H1 (cell line): Measurements from ENCODE around the gene PLPPR2. TPM values are rescaled to one million over a fixed set of nuclear protein-coding genes. Genes with fewer than 3 reads are reported as not detected.

Experiments
- CTCF ChIA-PET: fragments of 300-600 bp; sonication (Branson Sonifier 250); formaldehyde crosslinking; loops from one replicate; lab custom pipeline; 2021; ENCODE audit not compliant: partially characterized antibody; lab: Charles Lee
- POLR2A ChIA-PET: fragments of 300-600 bp; sonication (Branson Sonifier 250); formaldehyde crosslinking; loops from one replicate; lab custom pipeline; 2021; ENCODE audit warnings: inconsistent platforms; ENCODE audit not compliant: partially characterized antibody; lab: Charles Lee
- DNase-seq, 2 experiments: peaks; one replicate each; pipeline versions ENCODE4 v3.0.0 to v3.0.0-alpha.2; 2010 to 2022; ENCODE audit warnings: low spot score in 2 of 2, low read depth in 1 of 2, mixed read lengths in 1 of 2
- FAIRE-seq: peaks from 2 replicates; lab custom pipeline; 2011; peaks lifted over from hg19 to GRCh38; lab: Jason Lieb, UNC
- H2AFZ ChIP-seq: 2 replicates; pipeline ENCODE4 v1.8.1; 2012; ENCODE audit warnings: low read length, inconsistent platforms
- H2AK5ac ChIP-seq: 2 replicates; pipeline ENCODE4 v1.6.1; 2013; ENCODE audit warnings: low read depth, low read length
- H2BK120ac ChIP-seq: replicated peaks from 2 replicates; pipeline ENCODE3; 2013; ENCODE audit warnings: low read depth, low read length, inconsistent platforms
- H2BK12ac ChIP-seq: 2 replicates; pipeline ENCODE4 v1.6.1; 2013; ENCODE audit warnings: low read depth, low read length
- H2BK15ac ChIP-seq: 2 replicates; pipeline ENCODE4 v1.6.1; 2013; ENCODE audit warnings: low read length
- H2BK20ac ChIP-seq: 2 replicates; pipeline ENCODE4 v1.6.1; 2013; ENCODE audit warnings: low read length
- H2BK5ac ChIP-seq: 2 replicates; pipeline ENCODE4 v1.6.1; 2013; ENCODE audit warnings: low read depth, low read length
- H3K14ac ChIP-seq: 2 replicates; pipeline ENCODE4 v1.6.1; 2013; ENCODE audit warnings: inconsistent platforms; ENCODE audit not compliant: insufficient read length
- H3K18ac ChIP-seq: 2 replicates; pipeline ENCODE4 v1.6.1; 2013; ENCODE audit warnings: low read length; ENCODE audit errors: extremely low read depth
- H3K23ac ChIP-seq: 2 replicates; pipeline ENCODE4 v1.6.1; 2013; ENCODE audit warnings: inconsistent platforms; ENCODE audit not compliant: insufficient read length
- H3K23me2 ChIP-seq: 2 replicates; pipeline ENCODE4 v1.6.1; 2013; ENCODE audit warnings: low read depth, low read length
- H3K27ac ChIP-seq: 2 replicates; pipeline ENCODE4 v1.6.1; 2011; ENCODE audit warnings: low read depth, low read length, inconsistent platforms
- H3K27me3 ChIP-seq, 4 experiments: replicated peaks in 1 of 4; 1 replicate in 1 of 4; 2 replicates in 3 of 4; pipeline versions ENCODE4 v1.6.1 to v1.8.1; 2011 to 2013; ENCODE audit warnings: low read length in 3 of 4, mild to moderate bottlenecking in 3 of 4, inconsistent platforms in 2 of 4, mixed read lengths in 2 of 4, moderate library complexity in 1 of 4; ENCODE audit not compliant: control insufficient read depth in 3 of 4, insufficient read depth in 3 of 4; ENCODE audit errors: extremely low read depth in 1 of 4
- H3K36me3 ChIP-seq, 4 experiments: 2 replicates each; pipeline versions ENCODE4 v1.6.1 to v1.8.1; 2011 to 2013; ENCODE audit warnings: mild to moderate bottlenecking in 4 of 4, low read length in 3 of 4, moderate library complexity in 2 of 4, control low read depth in 1 of 4, inconsistent platforms in 1 of 4; ENCODE audit not compliant: insufficient read depth in 4 of 4, control insufficient read depth in 2 of 4
- H3K4ac ChIP-seq: replicated peaks from 2 replicates; pipeline ENCODE3; 2013; ENCODE audit warnings: low read length, low read depth, mixed read lengths, inconsistent platforms; ENCODE audit not compliant: insufficient read length
- H3K4me1 ChIP-seq, 4 experiments: replicated peaks in 1 of 4; 1 replicate in 1 of 4; 2 replicates in 3 of 4; pipeline versions ENCODE4 v1.6.1 to v1.8.1; 2011 to 2013; ENCODE audit warnings: low read length in 3 of 4, inconsistent platforms in 2 of 4, mixed read lengths in 1 of 4; ENCODE audit not compliant: insufficient read depth in 4 of 4, control insufficient read depth in 3 of 4
- H3K4me2 ChIP-seq, 2 experiments: 2 replicates each; pipeline versions ENCODE4 v1.6.1 to v1.8.1; 2011 to 2013; ENCODE audit warnings: low read depth in 2 of 2, low read length in 2 of 2, control low read depth in 1 of 2, inconsistent platforms in 1 of 2, mild to moderate bottlenecking in 1 of 2; ENCODE audit not compliant: insufficient read depth in 1 of 2
- H3K4me3 ChIP-seq, 4 experiments: fragments of 200-600, 300-600 bp in 1 of 4; sonication (generic), shearing (Covaris generic), sonication (Bioruptor Twin) in 1 of 4; 2 replicates each; pipeline versions ENCODE4 v1.5.1 to v1.8.1; 2011 to 2016; ENCODE audit warnings: low read length in 4 of 4, low read depth in 3 of 4, control low read depth in 2 of 4, inconsistent platforms in 2 of 4, mild to moderate bottlenecking in 2 of 4, mixed read lengths in 1 of 4, moderate library complexity in 1 of 4; ENCODE audit not compliant: insufficient read depth in 2 of 4; ENCODE audit errors: extremely low read depth in 1 of 4
- H3K56ac ChIP-seq: replicated peaks from 2 replicates; pipeline ENCODE3; 2013; ENCODE audit warnings: low read depth, mild to moderate bottlenecking, mixed read lengths, low read length, inconsistent platforms; ENCODE audit not compliant: insufficient read length
- H3K79me1 ChIP-seq: 2 replicates; pipeline ENCODE4 v1.6.1; 2013; ENCODE audit warnings: low read depth, low read length, control low read depth
- H3K79me2 ChIP-seq, 2 experiments: 2 replicates each; pipeline versions ENCODE4 v1.6.1 to v1.8.1; 2012 to 2013; ENCODE audit warnings: low read length in 2 of 2, mild to moderate bottlenecking in 2 of 2, inconsistent platforms in 1 of 2; ENCODE audit not compliant: insufficient read depth in 2 of 2, control insufficient read depth in 1 of 2
- H3K9ac ChIP-seq, 4 experiments: replicated peaks in 1 of 4; 1 replicate in 1 of 4; 2 replicates in 3 of 4; pipeline versions ENCODE4 v1.6.1 to v1.8.1; 2011 to 2013; ENCODE audit warnings: low read depth in 3 of 4, low read length in 3 of 4, control low read depth in 2 of 4, mild to moderate bottlenecking in 2 of 4, moderate library complexity in 2 of 4, inconsistent platforms in 1 of 4; ENCODE audit errors: extremely low read depth in 1 of 4
- H3K9me3 ChIP-seq, 2 experiments: 2 replicates each; pipeline versions ENCODE4 v1.6.1 to v1.8.1; 2012 to 2013; ENCODE audit warnings: mild to moderate bottlenecking in 2 of 2, moderate library complexity in 2 of 2, control low read depth in 1 of 2, inconsistent platforms in 1 of 2, low read depth in 1 of 2, low read length in 1 of 2, mixed read lengths in 1 of 2; ENCODE audit not compliant: insufficient read depth in 2 of 2
- H4K20me1 ChIP-seq, 2 experiments: replicated peaks in 1 of 2; 2 replicates each; pipeline versions ENCODE3 to v1.8.1; 2011 to 2013; ENCODE audit warnings: inconsistent platforms in 2 of 2, low read length in 2 of 2, mild to moderate bottlenecking in 1 of 2; ENCODE audit not compliant: insufficient read depth in 2 of 2, control insufficient read depth in 1 of 2
- H4K5ac ChIP-seq: 2 replicates; pipeline ENCODE4 v1.6.1; 2013; ENCODE audit warnings: low read length, low read depth, mixed read lengths, inconsistent platforms; ENCODE audit not compliant: insufficient read length
- H4K8ac ChIP-seq: 2 replicates; pipeline ENCODE4 v1.8.0; 2013; ENCODE audit warnings: mild to moderate bottlenecking, moderate library complexity, low read length, inconsistent platforms; ENCODE audit not compliant: insufficient read depth; ENCODE audit errors: extremely low read depth
- H4K91ac ChIP-seq: replicated peaks from 2 replicates; pipeline ENCODE3; 2013; ENCODE audit warnings: low read length, mixed read lengths, inconsistent platforms; ENCODE audit not compliant: insufficient read length
- ASH2L ChIP-seq: fragments of 200-600, 300-600 bp; sonication (generic); IDR thresholded peaks from one replicate; pipeline ENCODE4 v1.7.1; 2017; ENCODE audit warnings: low read length
- ATF2 ChIP-seq: IDR thresholded peaks from 2 replicates; pipeline ENCODE4 v1.6.1; 2012; ENCODE audit warnings: low read length, inconsistent platforms
- CHD1 ChIP-seq: IDR thresholded peaks from 2 replicates; pipeline ENCODE4 v1.6.1; 2012; ENCODE audit warnings: low read depth, low read length, improper control_type of control experiment
- CTBP2 ChIP-seq: IDR thresholded peaks from 2 replicates; pipeline ENCODE4 v1.7.0; 2011; ENCODE audit warnings: borderline replicate concordance, mild to moderate bottlenecking, moderate library complexity, mixed read lengths, low read length; ENCODE audit not compliant: insufficient read depth, insufficient read length
- KDM1A ChIP-seq: fragments of 200-600, 300-600 bp; sonication (generic); IDR thresholded peaks from 2 replicates; pipeline ENCODE4 v1.7.1; 2016; ENCODE audit warnings: mild to moderate bottlenecking, low read length, borderline replicate concordance
- NANOG ChIP-seq: IDR thresholded peaks from 2 replicates; pipeline ENCODE4 v1.6.1; 2011; ENCODE audit warnings: low read length, low read depth, mild to moderate bottlenecking, inconsistent platforms; ENCODE audit not compliant: insufficient read depth, poor library complexity, severe bottlenecking
- RBBP5 ChIP-seq: IDR thresholded peaks from 2 replicates; pipeline ENCODE4 v1.7.1; 2012; ENCODE audit warnings: low read depth, mild to moderate bottlenecking, inconsistent platforms, low read length, moderate library complexity, borderline replicate concordance
- SUZ12 ChIP-seq: fragments of 200-600 bp; sonication (generic); IDR thresholded peaks from 2 replicates; pipeline ENCODE4 v1.6.1; 2012; ENCODE audit warnings: mild to moderate bottlenecking, inconsistent platforms, low read length, moderate library complexity, mixed read lengths
- TAF1 ChIP-seq: IDR thresholded peaks from 2 replicates; pipeline ENCODE4 v1.6.1; 2011; ENCODE audit warnings: mild to moderate bottlenecking, low read depth, low read length
- USF2 ChIP-seq: IDR thresholded peaks from 2 replicates; pipeline ENCODE4 v1.6.1; 2011; ENCODE audit warnings: low read length, improper control_type of control experiment
- WGBS, 2 experiments: shearing (Covaris generic) in 1 of 2; methylation state at CpG; one replicate each; pipeline versions ENCODE4 v1.1.6 to v1.1.7; 2013 to 2015; ENCODE audit warnings: low lambda C conversion rate in 2 of 2, mixed read lengths in 2 of 2, inconsistent platforms in 1 of 2, low coverage in 1 of 2, missing lambda C conversion rate in 1 of 2; ENCODE audit not compliant: insufficient replicate concordance in 2 of 2, insufficient coverage in 1 of 2, insufficient read length in 1 of 2; ENCODE audit errors: extremely low coverage in 1 of 2, missing lambda C conversion rate in 1 of 2; 5-methylcytosine and 5-hydroxymethylcytosine counted together
- polyA plus RNA-seq, 7 experiments: library from polyadenylated mRNA; depleted of rRNA in 3 of 7; stranded (reverse) in 5 of 7; unstranded in 2 of 7; fragments of >200 nt in 5 of 7; fragments of 200-250 nt in 2 of 7; gene quantifications; 1 replicate in 5 of 7; 2 replicates in 1 of 7; 4 replicates in 1 of 7; pipeline versions ENCODE4 v1.2.1 to v1.2.3, GENCODE V29; 2011 to 2013; ENCODE audit warnings: missing spikeins in 2 of 7, mixed read lengths in 2 of 7
- total RNA-seq: library from RNA; stranded (reverse); fragmentation: NEBNext Ultra II Directional; extraction: Animal tissue kit (Norgen Biotek cat#: 25700); gene quantifications from 2 replicates; pipeline ENCODE4 v1.2.1, GENCODE V29; 2021

Gene PLPPR2
- total and polyA plus RNA-seq, 2 of the 8 experiments (the other 6 are each of a cell fraction or from before 2014, with no cell fraction given), result 7.2 to 11.7 TPM

- no peak overlapping the region for H4K8ac ChIP-seq
- 84% methylated on average over 6 of the region's 6 CpGs; no CpG with 5 or more reads in 1 of the 2 experiments for WGBS, 2 experiments
- H2BK120ac ChIP-seq, result no peak overlapping the region
- H3K79me1 ChIP-seq, result peaks cover 3% of the 10 kb centered on the region; the same call in 1 of the 2 replicates
- no peak overlapping the region for H3K18ac ChIP-seq
- no peak overlapping the region for H4K5ac ChIP-seq
- peak overlapping the region; percentile 61 to 94 for H3K4me2 ChIP-seq
- no peak overlapping the region for H2AFZ ChIP-seq
- H3K4me1 ChIP-seq, result peaks cover 3 to 11% (median 8%) of the 10 kb centered on the region in 4 experiments
- H2BK5ac ChIP-seq, result peak overlapping the region; percentile 85; the same call in 1 of the 2 replicates
- peak overlapping the region in 1 of 4 experiments; percentile 18; a peak in 1 of 7 replicates for H3K9ac ChIP-seq
- POLR2A ChIA-PET, result interaction anchor here (1.8 kb wide), 1 partner anchor 14 kb away, joined by 6 read pairs; no protein-coding TSS in a partner anchor
- peak overlapping the region; percentile 97 for H2AK5ac ChIP-seq
- peaks cover 13% of the 10 kb centered on the region; the same call in 1 of the 2 replicates for H3K23me2 ChIP-seq
- CTCF ChIA-PET, result no interaction called here
- peak overlapping the region; percentile 90 for H2BK12ac ChIP-seq
- H3K27me3 ChIP-seq, result peaks cover 0 to 17% (median 12%) of the 10 kb centered on the region in 4 experiments; a peak in 3 of 7 replicates
- peaks cover 0 to 5% of the 10 kb centered on the region in 2 experiments for H4K20me1 ChIP-seq
- no peaks in the 10 kb centered on the region for H3K9me3 ChIP-seq
- no peak overlapping the region for H3K14ac ChIP-seq
- no peaks in the 10 kb centered on the region for H3K79me2 ChIP-seq
- H3K4ac ChIP-seq, result no peak overlapping the region
- FAIRE-seq (no peak), DNase-seq (no peak)
- H2BK15ac ChIP-seq, result peak overlapping the region; percentile 95; the same call in 1 of the 2 replicates
- H3K56ac ChIP-seq, result no peak overlapping the region
- H3K36me3 ChIP-seq, result no peaks in the 10 kb centered on the region
- no peak overlapping the region for H3K27ac ChIP-seq
- H2BK20ac ChIP-seq, result peak overlapping the region; percentile 61; the same call in 1 of the 2 replicates
- H3K23ac ChIP-seq, result no peak overlapping the region
- peak overlapping the region; percentile 22 to 61 (median 36); a peak in 5 of 8 replicates for H3K4me3 ChIP-seq
- no peak overlapping the region for H4K91ac ChIP-seq
- TF ChIP-seq RBBP5 (no peak), USF2 (no peak), KDM1A (no peak), ASH2L (no peak), CHD1 (no peak), CTBP2 (no peak), TAF1 (no peak), ATF2 (no peak), NANOG (no peak), SUZ12 (no peak)
These were observed 804 bp downstream of the PLPPR2 start for GRCh38 chr19:11356074-11356397.
